HG03280 (cell line): Measurements from ENCODE around the gene ABCA4.
"Not testable (repeated sequence)": the region's sequence is repeated elsewhere in the genome, so short reads cannot be mapped to it uniquely, and the experiment has no call there.

Experiments used
- ATAC-seq: cut with Tn5 transposase; IDR thresholded peaks from one replicate; pipeline ENCODE4 v1.9.1; 2021; ENCODE audit warnings: mild to moderate bottlenecking, moderate library complexity; ENCODE audit not compliant: unreplicated experiment

Gene ABCA4

GRCh38 chr1:94011129-94011528, 109.8 kb downstream of the ABCA4 start:
- ATAC-seq, result no peak

- no peak for ATAC-seq
Observed at GRCh38 chr1:94009304-94009703, 111.6 kb downstream of the ABCA4 start.

DNA sequence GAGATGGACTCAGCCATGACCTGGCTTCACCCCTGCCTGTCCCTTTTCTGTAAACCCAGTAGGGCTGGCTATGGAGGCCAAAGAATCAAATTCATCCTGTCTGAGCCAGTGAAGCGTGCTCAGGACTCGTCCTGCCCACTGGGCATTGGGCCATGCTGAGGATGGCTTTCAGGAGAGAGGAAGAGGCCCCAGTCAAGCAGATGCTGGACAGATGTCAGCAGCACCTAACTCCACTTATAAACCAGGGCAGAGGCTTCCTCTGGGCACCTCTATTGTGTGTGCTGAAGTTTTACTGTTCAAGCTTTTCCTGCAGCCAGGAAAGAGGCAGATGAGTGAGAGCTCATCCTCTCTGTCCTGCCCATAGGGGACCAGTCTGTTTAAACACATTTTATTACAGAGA, 114.3 kb downstream of the ABCA4 start:
- no peak for ATAC-seq

DNA sequence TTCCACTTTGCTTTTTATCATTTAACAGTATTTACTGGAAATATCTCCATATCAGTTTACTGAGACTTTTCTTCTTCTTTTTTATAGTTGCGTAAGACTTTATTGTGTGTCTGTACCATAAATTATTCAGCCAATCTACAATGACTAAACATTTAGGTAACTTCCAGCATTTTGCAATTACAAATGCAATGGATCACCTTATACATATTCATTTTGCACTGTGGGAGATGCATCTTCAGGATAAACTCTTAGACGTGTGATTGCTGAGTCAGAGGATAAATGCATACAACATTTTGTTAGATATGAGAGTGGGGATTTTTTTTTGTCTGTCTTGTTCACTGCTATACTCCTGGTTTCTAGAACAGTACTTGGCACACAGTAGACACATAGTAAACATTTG, 116.0 kb downstream of the ABCA4 start:
- no peak for ATAC-seq

GRCh38 chr1:94002046-94002787, 118.7 kb downstream of the ABCA4 start:
- ATAC-seq, result no peak

DNA sequence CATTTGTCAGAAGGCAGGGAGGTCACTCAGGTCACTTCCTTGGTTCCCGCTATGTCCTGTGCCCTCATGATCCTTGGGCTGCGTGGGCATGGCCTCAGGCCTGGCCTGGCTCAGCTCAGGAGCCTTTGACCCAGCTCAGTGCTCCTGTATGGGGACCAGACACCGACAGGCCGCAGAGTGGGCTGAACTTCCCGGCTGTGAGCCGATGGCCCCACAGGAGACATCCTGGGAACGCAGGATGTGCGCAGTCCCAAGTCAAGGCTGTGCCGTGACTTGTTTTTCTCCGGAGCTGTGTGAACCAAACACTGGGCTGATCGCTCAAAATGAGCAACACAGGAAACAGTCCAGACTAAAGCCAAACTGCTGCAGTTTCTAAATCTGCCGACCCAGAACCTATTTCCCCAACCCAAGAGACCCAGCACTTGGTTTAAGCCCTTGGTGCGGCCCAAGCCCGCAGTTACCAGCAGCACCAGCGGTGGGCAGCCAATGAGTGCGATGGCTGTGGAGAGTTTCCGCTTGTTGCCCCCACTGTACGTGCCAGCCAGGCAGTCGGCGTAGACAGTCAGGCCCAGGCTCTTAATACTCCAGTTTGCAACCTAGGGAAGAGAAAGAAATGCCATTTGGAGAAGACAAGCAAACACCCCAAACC, 119.4 kb downstream of the ABCA4 start:
- no peak for ATAC-seq

DNA sequence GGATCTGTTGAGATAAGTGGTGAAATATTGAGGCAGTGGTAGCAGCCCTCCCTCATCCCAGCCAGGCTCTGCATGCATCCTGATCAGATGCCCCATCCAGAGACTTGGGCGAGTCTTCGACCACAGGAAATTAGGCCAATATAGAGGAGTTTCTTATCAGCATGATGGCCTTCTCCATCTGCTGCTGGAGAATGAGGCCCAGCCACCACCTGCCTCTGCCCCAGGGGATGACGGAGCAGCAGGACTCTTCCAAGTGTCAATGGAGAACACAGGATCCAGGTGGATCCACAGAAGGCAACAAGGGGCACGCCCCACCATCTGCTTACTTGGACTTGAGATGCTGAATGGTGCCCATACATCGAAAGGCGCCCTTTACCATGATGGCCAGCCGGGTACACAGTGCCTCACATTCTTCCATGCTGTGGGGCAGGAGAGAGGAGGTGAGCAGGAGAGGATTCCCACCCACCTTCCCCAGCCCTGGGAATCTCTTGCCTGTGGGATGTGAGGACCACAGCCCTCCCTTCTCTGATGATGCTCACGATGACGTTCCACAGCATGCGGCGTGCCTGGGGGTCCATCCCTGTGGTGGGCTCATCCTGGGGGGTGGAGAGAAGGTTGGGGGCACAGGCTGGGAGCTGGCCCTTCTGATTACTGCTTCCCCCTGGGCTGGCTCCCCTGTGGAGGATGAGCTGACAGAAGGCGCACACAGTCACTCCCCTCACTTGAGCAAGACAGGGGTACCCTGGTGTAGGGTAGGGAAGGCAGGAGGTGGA, 120.3 kb downstream of the ABCA4 start:
- ATAC-seq, result no peak

DNA sequence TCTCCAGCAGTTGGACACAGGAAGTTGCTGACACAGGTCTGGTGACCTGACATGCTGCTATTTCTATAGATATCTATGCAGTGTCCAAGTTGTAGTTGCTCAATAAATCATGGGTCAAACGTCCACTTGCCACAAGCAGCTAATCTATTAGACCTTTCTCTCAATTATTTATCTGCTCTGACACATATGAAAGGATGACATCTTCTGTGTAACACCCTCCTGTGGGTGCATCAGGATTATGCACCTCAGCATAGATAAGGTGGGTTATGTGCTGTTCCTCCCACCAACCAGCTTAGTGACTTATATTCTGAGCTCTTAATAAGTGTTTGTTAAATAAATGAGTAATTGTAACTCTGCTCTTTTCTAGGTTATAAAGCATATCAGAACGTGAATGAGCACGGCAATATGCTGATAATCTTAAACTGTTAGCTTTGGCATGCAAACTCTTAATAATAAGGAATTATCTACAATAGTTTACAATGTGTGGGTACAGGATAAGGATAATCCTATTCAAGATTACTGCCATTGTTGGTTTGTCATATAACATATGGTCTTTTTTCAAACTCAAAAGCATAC, 121.0 kb downstream of the ABCA4 start:
- no peak for ATAC-seq

GRCh38 chr1:93998532-93998931, 122.4 kb downstream of the ABCA4 start:
- not testable (repeated sequence) for ATAC-seq

DNA sequence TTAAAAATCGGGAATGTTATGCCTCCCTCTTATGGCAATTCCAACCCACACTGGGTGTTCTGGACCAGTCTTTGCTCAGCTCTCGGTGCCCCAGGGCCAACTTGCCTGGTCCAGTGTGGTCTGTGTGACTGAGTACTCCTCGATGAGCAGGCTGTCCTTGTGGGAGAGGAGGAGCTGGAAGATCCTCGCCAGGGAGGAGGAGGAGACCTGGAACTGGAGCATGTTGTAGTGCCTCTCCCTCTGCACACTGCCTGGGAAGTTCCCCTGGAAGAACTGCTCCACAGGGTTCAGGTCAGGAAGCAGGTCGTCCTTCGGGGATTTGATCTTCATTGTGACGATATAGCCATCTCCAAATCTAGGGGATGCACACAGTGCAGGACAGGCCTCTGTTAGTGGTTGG, 123.2 kb downstream of the ABCA4 start:
- no peak for ATAC-seq

DNA sequence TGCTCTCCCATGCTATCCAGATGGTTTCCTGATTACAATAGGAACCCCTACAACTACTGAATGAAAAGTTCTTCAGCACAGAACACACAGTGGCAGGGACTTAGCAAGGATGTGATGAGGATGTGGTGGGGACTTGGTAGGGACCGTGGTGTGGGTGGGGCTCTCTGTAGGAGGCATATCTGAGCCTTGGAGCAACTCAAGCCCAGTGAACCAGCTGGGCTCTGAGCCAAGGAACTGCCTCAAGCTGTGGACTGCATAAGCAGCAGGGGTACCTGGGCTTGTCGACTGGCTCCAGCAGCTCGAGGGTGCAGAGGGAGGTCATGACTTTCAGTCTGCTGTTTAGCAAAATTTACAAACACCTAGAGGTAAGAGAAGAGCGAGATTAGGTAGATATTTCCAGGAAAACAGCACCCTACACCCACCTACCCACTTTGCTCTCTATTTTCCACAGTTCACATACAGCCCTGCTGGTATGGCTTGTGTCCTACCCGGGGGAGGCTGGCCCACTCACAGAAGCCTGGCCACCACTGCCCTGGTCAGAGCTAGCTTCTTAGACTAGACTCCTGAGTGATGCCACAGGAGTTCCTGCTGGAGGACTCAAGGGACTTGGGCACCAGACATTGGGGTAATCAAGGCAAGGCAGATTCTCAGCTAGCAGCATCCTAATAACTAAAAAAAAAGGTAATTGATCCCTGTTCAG, 125.0 kb downstream of the ABCA4 start:
- ATAC-seq, result no peak

DNA sequence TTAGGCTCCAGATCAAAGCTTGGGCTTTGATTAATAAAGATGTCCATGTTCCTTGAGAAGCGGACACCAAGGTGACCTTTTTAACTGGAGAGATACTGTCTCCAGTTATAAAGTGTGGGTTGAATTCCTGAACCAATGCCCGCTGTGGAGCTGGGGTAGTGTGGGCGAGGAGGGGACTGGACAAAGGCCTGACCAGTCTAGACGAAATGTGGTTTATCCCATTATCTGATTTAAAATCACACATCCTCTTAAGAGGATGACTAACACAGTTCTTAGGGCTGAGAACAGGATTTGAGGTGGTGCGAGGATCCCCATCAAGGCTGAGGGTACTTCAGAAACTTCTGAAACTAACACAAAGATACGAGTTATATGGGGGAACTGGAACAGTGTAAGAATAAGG, 127.2 kb downstream of the ABCA4 start:
- no peak for ATAC-seq

- no peak for ATAC-seq
Observed at GRCh38 chr1:93992954-93993353, 128.0 kb downstream of the ABCA4 start.

GRCh38 chr1:93992190-93992589, 128.8 kb downstream of the ABCA4 start:
- no peak for ATAC-seq

DNA sequence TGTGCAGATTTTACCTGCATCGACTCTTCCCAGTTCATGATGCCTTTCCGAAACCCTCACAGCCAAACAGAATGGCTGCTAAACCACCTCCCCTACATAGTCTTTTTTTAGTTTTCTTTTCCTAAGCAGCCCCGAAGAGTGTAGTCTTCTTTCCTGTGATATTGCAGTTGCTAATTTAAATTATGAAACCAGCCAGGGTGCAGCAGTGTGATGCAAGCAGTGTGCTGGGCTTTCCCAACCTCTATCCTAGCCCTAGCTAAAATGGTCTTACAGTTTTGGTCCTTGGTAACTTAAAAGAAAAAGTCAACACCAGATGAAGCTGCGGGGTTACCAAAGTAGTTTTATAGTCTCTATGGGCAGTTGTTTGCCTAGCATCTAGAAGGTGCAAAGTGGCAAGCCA, 129.7 kb downstream of the ABCA4 start:
- ATAC-seq, result no peak

- not testable (repeated sequence) for ATAC-seq
Observed at GRCh38 chr1:93990477-93990876, 130.5 kb downstream of the ABCA4 start.

- no peak for ATAC-seq
Observed at GRCh38 chr1:93990010-93990409, 130.9 kb downstream of the ABCA4 start.

GRCh38 chr1:93989601-93990000, 131.3 kb downstream of the ABCA4 start:
- ATAC-seq, result no peak

- no peak for ATAC-seq
Observed at GRCh38 chr1:93988634-93989350, 132.2 kb downstream of the ABCA4 start.

- no peak for ATAC-seq
Observed at GRCh38 chr1:93981274-93981667, 139.7 kb downstream of the ABCA4 start.
